WTC11 (cell line): ENCODE measurements around the gene NTMT1. TPM values are rescaled to one million over a fixed set of nuclear protein-coding genes. Genes with fewer than 3 reads are reported as not detected.

Source experiments
- ATAC-seq: fragments of 200-7000 bp; cut with Tn5 transposase; 2 replicates; pipeline ENCODE4 v1.10.0; 2021; ENCODE audit warnings: mild to moderate bottlenecking, moderate library complexity
- CTCF ChIA-PET: fragments of 300-600 bp; sonication (Branson Sonifier 250); formaldehyde crosslinking; loops from one replicate; lab custom pipeline; 2021; ENCODE audit warnings: antibody characterized with exemption; lab: Charles Lee
- POLR2A ChIA-PET: fragments of 350-600 bp; sonication (Branson Sonifier 250); formaldehyde crosslinking; loops from one replicate; lab custom pipeline; 2021; ENCODE audit warnings: antibody characterized with exemption; lab: Charles Lee
- DNase-seq: peaks from one replicate; pipeline ENCODE4 v3.0.0; 2021; ENCODE audit warnings: low spot score
- H3K27ac Mint-ChIP-seq: 2 replicates; pipeline ENCODE4 v1.8.0; 2021; ENCODE audit warnings: mixed read lengths
- H3K27me3 Mint-ChIP-seq: 2 replicates; pipeline ENCODE4 v1.8.0; 2021; ENCODE audit warnings: low read depth, mild to moderate bottlenecking, moderate library complexity, mixed read lengths
- H3K36me3 Mint-ChIP-seq: 2 replicates; pipeline ENCODE4 v1.8.0; 2021; ENCODE audit warnings: mixed read lengths
- H3K4me1 Mint-ChIP-seq: 2 replicates; pipeline ENCODE4 v1.8.0; 2022; ENCODE audit warnings: mixed read lengths
- H3K4me3 Mint-ChIP-seq: 2 replicates; pipeline ENCODE4 v1.8.0; 2021; ENCODE audit warnings: mild to moderate bottlenecking, moderate library complexity, mixed read lengths
- H3K9me3 Mint-ChIP-seq: 2 replicates; pipeline ENCODE4 v1.8.0; 2021; ENCODE audit warnings: mixed read lengths
- ATF1 ChIP-seq: sonication (generic); formaldehyde crosslinking; IDR thresholded peaks from 2 replicates; pipeline ENCODE4 v1.8.1; 2023; ENCODE audit warnings: mild to moderate bottlenecking, moderate library complexity, missing genetic modification reagents
- ATF2 ChIP-seq: sonication (generic); formaldehyde crosslinking; IDR thresholded peaks from 2 replicates; pipeline ENCODE4 v1.8.1; 2022; ENCODE audit warnings: low read depth, missing genetic modification reagents, borderline replicate concordance
- CREB1 ChIP-seq: sonication (generic); formaldehyde crosslinking; IDR thresholded peaks from 2 replicates; pipeline ENCODE4 v1.8.0; 2023; ENCODE audit warnings: mild to moderate bottlenecking, missing genetic modification reagents
- E2F4 ChIP-seq: sonication (generic); formaldehyde crosslinking; IDR thresholded peaks from 2 replicates; pipeline ENCODE4 v1.8.1; 2022; ENCODE audit warnings: low read depth, mild to moderate bottlenecking, moderate library complexity, missing genetic modification reagents, borderline replicate concordance
- ELF4 ChIP-seq: sonication (generic); formaldehyde crosslinking; IDR thresholded peaks from 2 replicates; pipeline ENCODE4 v1.8.1; 2022; ENCODE audit warnings: low read depth, mild to moderate bottlenecking, moderate library complexity, missing genetic modification reagents
- FOXP4 ChIP-seq: sonication (generic); formaldehyde crosslinking; IDR thresholded peaks from 2 replicates; pipeline ENCODE4 v1.8.0; 2022; ENCODE audit warnings: mild to moderate bottlenecking, missing genetic modification reagents
- IRF2 ChIP-seq: sonication (generic); formaldehyde crosslinking; IDR thresholded peaks from 2 replicates; pipeline ENCODE4 v1.8.0; 2022; ENCODE audit warnings: low read depth, missing genetic modification reagents, borderline replicate concordance
- SMAD3 ChIP-seq: sonication (generic); formaldehyde crosslinking; IDR thresholded peaks from 2 replicates; pipeline ENCODE4 v1.8.0; 2022; ENCODE audit warnings: missing genetic modification reagents, mild to moderate bottlenecking, borderline replicate concordance
- SOX15 ChIP-seq: fragments of 250-450 bp; sonication (Bioruptor Pico); IDR thresholded peaks from 2 replicates; pipeline ENCODE4 v1.9.0; 2021; ENCODE audit warnings: mild to moderate bottlenecking
- SP1 ChIP-seq: sonication (generic); formaldehyde crosslinking; conservative IDR thresholded peaks from 2 replicates; pipeline ENCODE4 v1.8.1; 2022; ENCODE audit warnings: missing genetic modification reagents
- TEAD4 ChIP-seq: sonication (generic); formaldehyde crosslinking; IDR thresholded peaks from 2 replicates; pipeline ENCODE4 v1.8.0; 2022; ENCODE audit warnings: mild to moderate bottlenecking, missing genetic modification reagents
- ZNF121 ChIP-seq: sonication (generic); formaldehyde crosslinking; IDR thresholded peaks from 2 replicates; pipeline ENCODE4 v1.8.0; 2023; ENCODE audit warnings: missing genetic modification reagents
- ZNF138 ChIP-seq: sonication (generic); formaldehyde crosslinking; conservative IDR thresholded peaks from 2 replicates; pipeline ENCODE4 v1.8.1; 2022; ENCODE audit warnings: mild to moderate bottlenecking, moderate library complexity, missing genetic modification reagents
- ZNF232 ChIP-seq: sonication (generic); formaldehyde crosslinking; IDR thresholded peaks from 2 replicates; pipeline ENCODE4 v1.8.0; 2022; ENCODE audit warnings: mild to moderate bottlenecking, missing genetic modification reagents
- ZNF263 ChIP-seq: sonication (generic); formaldehyde crosslinking; IDR thresholded peaks from 2 replicates; pipeline ENCODE4 v1.8.1; 2022; ENCODE audit warnings: low read depth, mild to moderate bottlenecking, moderate library complexity, missing genetic modification reagents
- total RNA-seq: library from RNA; stranded (reverse); gene quantifications from 3 replicates; pipeline ENCODE4 v1.2.3, GENCODE V29; 2021
- TF ChIP-seq, protein P1 (sequence below): fragments of 200-600 bp; IDR thresholded peaks from 2 replicates; pipeline ENCODE4 v1.8.0; 2022; ENCODE audit warnings: antibody characterized with exemption

The NTMT1 gene
- total RNA-seq, 1 experiment from 2014 or later = 71.1 TPM

DNA sequence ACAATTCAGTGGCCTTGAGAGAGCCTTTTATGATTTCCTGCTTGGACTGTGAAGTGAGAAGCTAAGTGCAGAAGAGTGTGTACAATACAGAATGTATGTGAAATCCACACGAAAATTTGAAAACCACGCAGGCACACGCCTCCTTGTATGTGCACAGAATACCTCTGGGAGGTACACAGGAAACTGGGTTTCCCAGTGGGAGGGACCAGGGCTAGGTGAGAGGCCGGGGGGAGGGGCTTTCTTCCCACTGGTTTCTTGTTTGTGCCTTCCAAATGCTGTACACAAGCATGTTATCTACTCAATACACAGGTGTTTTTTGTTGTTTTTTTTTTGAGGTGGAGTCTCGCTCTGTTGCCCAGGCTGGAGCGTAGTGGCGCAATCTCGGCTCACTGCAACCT is 21.2 kb upstream of the NTMT1 start:
- DNase-seq (no peak), ATAC-seq (no peak)
- no peaks in the 10 kb centered on the region for H3K36me3 Mint-ChIP-seq
- TF ChIP-seq SP1 = no peak
- TF ChIP-seq ELF4 (CRISPR knock-in tag) = no peak
- TF ChIP-seq ZNF121 (CRISPR knock-in tag) = 0 out of 2 replicates have a peak, but pooled peaks have one; percentile 10
- peaks cover 49% of the 10 kb centered on the region for H3K4me1 Mint-ChIP-seq
- no peak overlapping the region for H3K4me3 Mint-ChIP-seq
- CTCF ChIA-PET = interaction anchor here (1.5 to 5.1 kb wide), 2 partner anchors 8 to 466 kb away, joined by 4 to 34 read pairs; no protein-coding TSS in a partner anchor
- POLR2A ChIA-PET = no interaction called here
- H3K27ac Mint-ChIP-seq = no peak overlapping the region
- peaks cover 12% of the 10 kb centered on the region for H3K27me3 Mint-ChIP-seq
- H3K9me3 Mint-ChIP-seq = no peaks in the 10 kb centered on the region

- H3K4me1 Mint-ChIP-seq = peaks cover 48% of the 10 kb centered on the region
- peaks cover 9% of the 10 kb centered on the region for H3K27me3 Mint-ChIP-seq
- no peak overlapping the region for H3K4me3 Mint-ChIP-seq
- ATAC-seq (no peak), DNase-seq (no peak)
- H3K9me3 Mint-ChIP-seq = no peaks in the 10 kb centered on the region
- TF ChIP-seq ZNF263 (CRISPR knock-in tag) (no peak), SOX15 (CRISPR knock-in tag) (no peak), ATF1 (CRISPR knock-in tag) (no peak), IRF2 (CRISPR knock-in tag) (no peak), ZNF138 (CRISPR knock-in tag) (no peak), SP1 (no peak), ATF2 (no peak), CREB1 (no peak)
- H3K36me3 Mint-ChIP-seq = no peaks in the 10 kb centered on the region
- POLR2A ChIA-PET = interaction anchor here (1.1 kb wide), 1 partner anchor 10 kb away, joined by 4 read pairs; no protein-coding TSS in a partner anchor
- H3K27ac Mint-ChIP-seq = no peak overlapping the region
- CTCF ChIA-PET = interaction anchor here (0.8 to 5.1 kb wide), 11 partner anchors 10 to 467 kb away, joined by 3 to 35 read pairs (median 3); partner anchors contain the start of gene C9orf50
Measured at GRCh38 chr9:129606161-129607026, 19.6 kb upstream of the NTMT1 start.

- Mint-ChIP-seq H3K4me1 (peaks cover 48% of the 10 kb centered on the region), H3K4me3 (no peak overlapping the region), H3K36me3 (no peaks in the 10 kb centered on the region), H3K9me3 (no peaks in the 10 kb centered on the region), H3K27ac (no peak overlapping the region), H3K27me3 (peaks cover 9% of the 10 kb centered on the region)
- ATAC-seq (no peak), DNase-seq (no peak)
- ChIA-PET CTCF (interaction anchor here (0.8 to 5.1 kb wide), 7 partner anchors 10 to 467 kb away, joined by 3 to 35 read pairs (median 3); partner anchors contain the start of gene C9orf50), POLR2A (interaction anchor here (1.1 kb wide), 1 partner anchor 11 kb away, joined by 4 read pairs; no protein-coding TSS in a partner anchor)
- TF ChIP-seq E2F4 (no peak), TEAD4 (no peak), FOXP4 (CRISPR knock-in tag) (no peak), ZNF232 (no peak), SMAD3 (CRISPR knock-in tag) (no peak)
- TF ChIP-seq, protein P1, sequence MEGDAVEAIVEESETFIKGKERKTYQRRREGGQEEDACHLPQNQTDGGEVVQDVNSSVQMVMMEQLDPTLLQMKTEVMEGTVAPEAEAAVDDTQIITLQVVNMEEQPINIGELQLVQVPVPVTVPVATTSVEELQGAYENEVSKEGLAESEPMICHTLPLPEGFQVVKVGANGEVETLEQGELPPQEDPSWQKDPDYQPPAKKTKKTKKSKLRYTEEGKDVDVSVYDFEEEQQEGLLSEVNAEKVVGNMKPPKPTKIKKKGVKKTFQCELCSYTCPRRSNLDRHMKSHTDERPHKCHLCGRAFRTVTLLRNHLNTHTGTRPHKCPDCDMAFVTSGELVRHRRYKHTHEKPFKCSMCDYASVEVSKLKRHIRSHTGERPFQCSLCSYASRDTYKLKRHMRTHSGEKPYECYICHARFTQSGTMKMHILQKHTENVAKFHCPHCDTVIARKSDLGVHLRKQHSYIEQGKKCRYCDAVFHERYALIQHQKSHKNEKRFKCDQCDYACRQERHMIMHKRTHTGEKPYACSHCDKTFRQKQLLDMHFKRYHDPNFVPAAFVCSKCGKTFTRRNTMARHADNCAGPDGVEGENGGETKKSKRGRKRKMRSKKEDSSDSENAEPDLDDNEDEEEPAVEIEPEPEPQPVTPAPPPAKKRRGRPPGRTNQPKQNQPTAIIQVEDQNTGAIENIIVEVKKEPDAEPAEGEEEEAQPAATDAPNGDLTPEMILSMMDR = no peak
Measured at GRCh38 chr9:129607027-129607387, 19.0 kb upstream of the NTMT1 start.
